ENCODE results near the gene SCNN1A.
"Not testable (repeated sequence)": the region's sequence is repeated elsewhere in the genome, so short reads cannot be mapped to it uniquely, and the experiment has no call there.

- not testable (repeated sequence) for TF ChIP-seq POLR2AphosphoS5 (IDR thresholded peaks at IDR 0.05; ENCODE audit: low read depth, low read length); CTCF (IDR thresholded peaks at IDR 0.05 in 2 of 3, conservative IDR thresholded peaks at IDR 0.05 in 1 of 3; ENCODE audit: borderline replicate concordance in 1 of 3, insufficient read depth in 1 of 3, low read depth in 2 of 3, low read length in 2 of 3); ZFX (IDR thresholded peaks at IDR 0.05); YY1 (IDR thresholded peaks at IDR 0.05; ENCODE audit: extremely low read depth, insufficient replicate concordance, low read depth, low read length); POLR2A (IDR thresholded peaks at IDR 0.05; ENCODE audit: borderline replicate concordance, extremely low read depth, insufficient read depth, insufficient read length); TCF7L2 (IDR thresholded peaks at IDR 0.05; ENCODE audit: borderline replicate concordance, extremely low read depth, insufficient read depth, insufficient read length); SRF (IDR thresholded peaks at IDR 0.05; ENCODE audit: low read depth)
These were observed 36.8 kb downstream of the SCNN1A start for GRCh38 chr12:6338536-6338935.
